GM12801 (cell line): ENCODE measurements around the gene IFNA21.

Source experiments
- TF ChIP-seq, protein P1 (sequence below): IDR thresholded peaks from one replicate; pipeline ENCODE4 v1.5.1; 2011; ENCODE audit warnings: control low read depth; ENCODE audit not compliant: insufficient read length; ENCODE audit errors: extremely low read depth

The IFNA21 gene

GRCh38 chr9:21171351-21171750 is 4.9 kb upstream of the IFNA21 start:
- TF ChIP-seq, protein P1, sequence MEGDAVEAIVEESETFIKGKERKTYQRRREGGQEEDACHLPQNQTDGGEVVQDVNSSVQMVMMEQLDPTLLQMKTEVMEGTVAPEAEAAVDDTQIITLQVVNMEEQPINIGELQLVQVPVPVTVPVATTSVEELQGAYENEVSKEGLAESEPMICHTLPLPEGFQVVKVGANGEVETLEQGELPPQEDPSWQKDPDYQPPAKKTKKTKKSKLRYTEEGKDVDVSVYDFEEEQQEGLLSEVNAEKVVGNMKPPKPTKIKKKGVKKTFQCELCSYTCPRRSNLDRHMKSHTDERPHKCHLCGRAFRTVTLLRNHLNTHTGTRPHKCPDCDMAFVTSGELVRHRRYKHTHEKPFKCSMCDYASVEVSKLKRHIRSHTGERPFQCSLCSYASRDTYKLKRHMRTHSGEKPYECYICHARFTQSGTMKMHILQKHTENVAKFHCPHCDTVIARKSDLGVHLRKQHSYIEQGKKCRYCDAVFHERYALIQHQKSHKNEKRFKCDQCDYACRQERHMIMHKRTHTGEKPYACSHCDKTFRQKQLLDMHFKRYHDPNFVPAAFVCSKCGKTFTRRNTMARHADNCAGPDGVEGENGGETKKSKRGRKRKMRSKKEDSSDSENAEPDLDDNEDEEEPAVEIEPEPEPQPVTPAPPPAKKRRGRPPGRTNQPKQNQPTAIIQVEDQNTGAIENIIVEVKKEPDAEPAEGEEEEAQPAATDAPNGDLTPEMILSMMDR = no peak

DNA sequence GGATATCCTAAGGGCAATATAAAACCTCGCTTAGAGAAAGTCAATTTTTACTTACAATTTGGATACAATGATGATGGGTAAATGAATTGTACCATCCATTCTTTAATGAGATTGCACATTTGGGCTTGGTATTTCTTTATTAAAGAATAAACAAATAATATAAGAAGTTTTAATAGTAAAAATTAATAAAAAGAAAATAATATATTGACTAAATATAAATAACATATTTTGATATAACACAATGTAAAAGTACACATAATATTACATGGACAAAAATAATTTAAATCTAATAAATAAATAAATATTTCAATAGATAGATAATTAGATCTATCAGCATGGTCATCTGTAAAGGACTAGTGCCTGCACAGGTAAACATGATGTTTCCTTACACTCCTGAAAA is 944 bp downstream of the IFNA21 start:
- TF ChIP-seq, protein P1 = no peak

- TF ChIP-seq, protein P1 = no peak
Measured at GRCh38 chr9:21160178-21160577, 6.3 kb downstream of the IFNA21 start.

- TF ChIP-seq, protein P1 = no peak
Measured at GRCh38 chr9:21155501-21155900, 11.0 kb downstream of the IFNA21 start.

DNA sequence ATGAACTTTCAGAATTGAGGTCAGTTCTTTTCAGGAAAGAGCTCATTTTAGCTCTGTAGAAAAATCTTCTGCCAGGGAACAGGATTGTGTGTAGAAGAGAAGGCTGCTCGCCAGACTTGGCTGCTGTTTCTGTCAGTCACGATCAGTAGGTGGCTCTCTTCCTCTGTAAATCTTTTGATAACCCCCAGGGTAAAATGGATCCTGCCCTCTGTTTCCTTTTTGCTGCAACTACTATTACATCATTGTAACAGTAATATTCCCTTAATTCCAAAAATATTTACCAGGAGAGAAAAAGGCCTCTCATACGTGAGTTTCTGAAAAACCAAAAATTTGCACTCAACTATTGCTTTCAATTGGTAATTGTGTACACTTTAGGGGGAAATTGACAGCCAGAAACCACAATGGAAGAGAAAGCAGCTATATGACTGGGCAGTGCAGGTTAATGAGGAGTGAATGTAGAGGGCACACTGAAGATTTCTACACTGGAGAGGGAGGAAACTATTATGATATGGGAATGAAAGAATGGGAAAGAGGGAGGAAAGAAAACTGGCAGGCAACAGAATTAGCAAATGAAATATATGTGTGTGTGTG is 12.3 kb downstream of the IFNA21 start:
- TF ChIP-seq, protein P1 = no peak

GRCh38 chr9:21153336-21154017 is 13.0 kb downstream of the IFNA21 start:
- TF ChIP-seq, protein P1 = no peak

GRCh38 chr9:21144603-21145002 is 21.9 kb downstream of the IFNA21 start:
- TF ChIP-seq, protein P1 = no peak
